HepG2 (cell line): ENCODE results near the gene ITGB2. TPM values are rescaled to one million over a fixed set of nuclear protein-coding genes. Genes with fewer than 3 reads are reported as not detected.

Source experiments
- BCL6 ChIP-seq: IDR thresholded peaks from 2 replicates; pipeline ENCODE4 v1.6.1; 2016; ENCODE audit warnings: missing genetic modification reagents, missing compliant biosample characterization
- CBFB ChIP-seq: sonication (generic); formaldehyde crosslinking; IDR thresholded peaks from 2 replicates; pipeline ENCODE4 v1.4.0; 2020; ENCODE audit warnings: missing genetic modification reagents
- CHD4 ChIP-seq: fragments of 200-600 bp; sonication (generic); IDR thresholded peaks from 2 replicates; pipeline ENCODE4 v1.7.0; 2017; ENCODE audit warnings: mild to moderate bottlenecking, low read length, borderline replicate concordance
- FOSL2 ChIP-seq: sonication (generic); formaldehyde crosslinking; IDR thresholded peaks from 2 replicates; pipeline ENCODE4 v1.4.0; 2020; ENCODE audit warnings: missing genetic modification reagents
- GATAD2A ChIP-seq: IDR thresholded peaks from 2 replicates; pipeline ENCODE4 v1.6.1; 2016
- SOX5 ChIP-seq: IDR thresholded peaks from 2 replicates; pipeline ENCODE4 v1.6.1; 2016; ENCODE audit warnings: borderline replicate concordance
- SOX6 ChIP-seq, 2 experiments: fragments of 450-650 bp in 1 of 2; sonication (generic) in 1 of 2; formaldehyde crosslinking in 1 of 2; IDR thresholded peaks; 2 replicates each; pipeline versions ENCODE4 v1.4.0 to v1.6.1; 2017 to 2020; ENCODE audit warnings: antibody characterized with exemption in 1 of 2, mild to moderate bottlenecking in 1 of 2, missing genetic modification reagents in 1 of 2
- SRSF4 ChIP-seq: fragments of 200-400 bp; formaldehyde crosslinking; IDR thresholded peaks from one replicate; pipeline ENCODE4 v1.6.1; 2018; ENCODE audit warnings: mild to moderate bottlenecking, low read depth, low read length, moderate library complexity; ENCODE audit not compliant: poor library complexity, severe bottlenecking
- ZNF331 ChIP-seq: sonication (generic); formaldehyde crosslinking; IDR thresholded peaks from 2 replicates; pipeline ENCODE4 v1.4.0; 2020; ENCODE audit warnings: missing genetic modification reagents
- ZNF619 ChIP-seq: sonication (generic); formaldehyde crosslinking; IDR thresholded peaks from 2 replicates; pipeline ENCODE4 v1.4.0; 2020; ENCODE audit warnings: mild to moderate bottlenecking, missing genetic modification reagents
- ZNF709 ChIP-seq: sonication (generic); formaldehyde crosslinking; IDR thresholded peaks from 2 replicates; pipeline ENCODE4 v1.5.0; 2020; ENCODE audit warnings: mild to moderate bottlenecking, missing genetic modification reagents
- ZNF839 ChIP-seq: sonication (generic); formaldehyde crosslinking; IDR thresholded peaks from 2 replicates; pipeline ENCODE4 v1.4.0; 2020; ENCODE audit warnings: missing genetic modification reagents, mild to moderate bottlenecking, borderline replicate concordance
- ZSCAN9 ChIP-seq: IDR thresholded peaks from 2 replicates; pipeline ENCODE4 v1.6.1; 2016; ENCODE audit warnings: borderline replicate concordance
- polyA plus RNA-seq, 8 experiments: library from polyadenylated mRNA; depleted of rRNA in 3 of 8; stranded (reverse) in 7 of 8; unstranded in 1 of 8; fragments of >200 nt; fragmentation: Illumina TruSeq in 4 of 8; extraction: Trizol in 4 of 8; gene quantifications; 2 replicates each; pipeline versions ENCODE4 v1.2.1 to v1.2.3, GENCODE V29; 2011 to 2016; ENCODE audit warnings: low read depth in 4 of 8, missing spikeins in 1 of 8, mixed read lengths in 1 of 8; ENCODE audit not compliant: insufficient read depth in 1 of 8
- total RNA-seq, 5 experiments: library from RNA; depleted of rRNA; stranded (reverse); fragments of >200 nt; fragmentation: Illumina TruSeq; extraction: Trizol; gene quantifications; 2 replicates each; pipeline ENCODE4 v1.2.3, GENCODE V29; 2016; ENCODE audit warnings: low read depth in 1 of 5
- TF ChIP-seq, protein P1 (sequence below): sonication (generic); formaldehyde crosslinking; IDR thresholded peaks from 2 replicates; pipeline ENCODE4 v1.8.0; 2022; ENCODE audit warnings: mild to moderate bottlenecking, missing genetic modification reagents, moderate library complexity
- TF ChIP-seq, protein P2 (sequence below): IDR thresholded peaks from 2 replicates; pipeline ENCODE4 v1.6.1; 2016; ENCODE audit warnings: missing genetic modification reagents, missing compliant biosample characterization
- TF ChIP-seq, protein P3 (sequence below): sonication (generic); formaldehyde crosslinking; IDR thresholded peaks from 2 replicates; pipeline ENCODE4 v1.4.0; 2020; ENCODE audit warnings: missing genetic modification reagents
- TF ChIP-seq, protein P4 (sequence below): sonication (generic); formaldehyde crosslinking; IDR thresholded peaks from 2 replicates; pipeline ENCODE4 v1.5.0; 2020; ENCODE audit warnings: missing genetic modification reagents
- TF ChIP-seq, protein P5 (sequence below): sonication (generic); formaldehyde crosslinking; IDR thresholded peaks from 2 replicates; pipeline ENCODE4 v1.4.0; 2020; ENCODE audit warnings: missing genetic modification reagents
- TF ChIP-seq, protein P6 (sequence below): sonication (generic); formaldehyde crosslinking; IDR thresholded peaks from 2 replicates; pipeline ENCODE4 v1.8.0; 2022; ENCODE audit warnings: mild to moderate bottlenecking, missing genetic modification reagents, moderate library complexity

Gene ITGB2
- total and polyA plus RNA-seq, 2 of the 13 experiments (the other 11 are each of a cell fraction or from before 2014, with no cell fraction given), result 4.2 to 18.0 TPM

DNA sequence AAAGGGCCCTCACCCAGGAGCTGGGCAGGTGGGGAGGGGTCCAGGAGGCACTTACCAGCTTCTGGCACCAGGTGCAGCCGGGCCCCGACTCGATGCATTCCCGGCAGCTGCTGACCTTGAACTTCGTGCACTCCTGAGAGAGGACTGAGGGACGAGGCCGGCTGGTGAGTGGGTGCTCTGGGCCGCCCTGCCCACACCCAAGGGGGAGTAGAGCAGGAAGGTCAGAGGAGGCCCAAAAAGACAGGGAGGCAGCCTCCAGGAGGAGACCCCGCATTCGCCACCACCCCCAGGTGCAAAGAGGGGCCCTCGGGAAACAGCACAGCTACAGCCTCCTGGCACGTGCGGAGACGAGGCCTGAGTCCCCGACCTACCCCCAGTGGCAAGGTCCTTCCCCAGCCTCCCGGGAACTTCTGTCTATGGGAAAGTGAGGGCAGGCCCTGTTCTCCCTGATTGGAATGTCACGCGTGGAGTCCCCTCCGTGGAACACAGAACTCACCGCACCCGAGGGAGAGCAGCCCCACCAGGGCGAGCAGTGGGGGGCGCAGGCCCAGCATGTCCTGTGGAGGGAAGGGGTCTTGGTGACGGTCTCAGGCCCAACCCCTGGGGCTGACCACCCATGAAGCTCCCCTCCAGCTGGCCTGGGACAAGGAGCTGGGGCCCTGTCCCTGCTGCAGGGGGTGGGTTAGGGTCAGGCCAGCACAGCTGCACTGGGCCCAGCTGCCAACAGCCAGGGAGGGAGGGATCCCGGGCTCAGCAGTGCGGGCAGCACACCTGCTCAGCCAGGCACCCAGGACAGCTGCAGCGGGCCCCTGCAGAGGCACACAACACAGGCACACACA is 10.3 kb downstream of the ITGB2 start (continued):
- TF ChIP-seq, protein P1, sequence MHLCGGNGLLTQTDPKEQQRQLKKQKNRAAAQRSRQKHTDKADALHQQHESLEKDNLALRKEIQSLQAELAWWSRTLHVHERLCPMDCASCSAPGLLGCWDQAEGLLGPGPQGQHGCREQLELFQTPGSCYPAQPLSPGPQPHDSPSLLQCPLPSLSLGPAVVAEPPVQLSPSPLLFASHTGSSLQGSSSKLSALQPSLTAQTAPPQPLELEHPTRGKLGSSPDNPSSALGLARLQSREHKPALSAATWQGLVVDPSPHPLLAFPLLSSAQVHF (CRISPR knock-in tag), result no peak
- TF ChIP-seq BCL6 (no peak), CHD4 (no peak), SRSF4 (no peak), ZNF331 (CRISPR knock-in tag) (no peak), ZSCAN9 (CRISPR knock-in tag) (no peak), SOX6 (IDR thresholded peaks at IDR 0.05) (no peak), SOX6 (CRISPR knock-in tag; IDR thresholded peaks at IDR 0.05) (0 out of 2 replicates have a peak, but pooled peaks have one; percentile 22), SOX5 (CRISPR knock-in tag) (no peak), GATAD2A (CRISPR knock-in tag) (peak; percentile 79), FOSL2 (CRISPR knock-in tag) (0 out of 2 replicates have a peak, but pooled peaks have one; percentile 38), ZNF709 (CRISPR knock-in tag) (no peak), ZNF619 (CRISPR knock-in tag) (no peak), CBFB (CRISPR knock-in tag) (no peak), ZNF839 (CRISPR knock-in tag) (no peak)
- TF ChIP-seq, protein P2, sequence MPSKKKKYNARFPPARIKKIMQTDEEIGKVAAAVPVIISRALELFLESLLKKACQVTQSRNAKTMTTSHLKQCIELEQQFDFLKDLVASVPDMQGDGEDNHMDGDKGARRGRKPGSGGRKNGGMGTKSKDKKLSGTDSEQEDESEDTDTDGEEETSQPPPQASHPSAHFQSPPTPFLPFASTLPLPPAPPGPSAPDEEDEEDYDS, result no peak
- TF ChIP-seq, protein P3, sequence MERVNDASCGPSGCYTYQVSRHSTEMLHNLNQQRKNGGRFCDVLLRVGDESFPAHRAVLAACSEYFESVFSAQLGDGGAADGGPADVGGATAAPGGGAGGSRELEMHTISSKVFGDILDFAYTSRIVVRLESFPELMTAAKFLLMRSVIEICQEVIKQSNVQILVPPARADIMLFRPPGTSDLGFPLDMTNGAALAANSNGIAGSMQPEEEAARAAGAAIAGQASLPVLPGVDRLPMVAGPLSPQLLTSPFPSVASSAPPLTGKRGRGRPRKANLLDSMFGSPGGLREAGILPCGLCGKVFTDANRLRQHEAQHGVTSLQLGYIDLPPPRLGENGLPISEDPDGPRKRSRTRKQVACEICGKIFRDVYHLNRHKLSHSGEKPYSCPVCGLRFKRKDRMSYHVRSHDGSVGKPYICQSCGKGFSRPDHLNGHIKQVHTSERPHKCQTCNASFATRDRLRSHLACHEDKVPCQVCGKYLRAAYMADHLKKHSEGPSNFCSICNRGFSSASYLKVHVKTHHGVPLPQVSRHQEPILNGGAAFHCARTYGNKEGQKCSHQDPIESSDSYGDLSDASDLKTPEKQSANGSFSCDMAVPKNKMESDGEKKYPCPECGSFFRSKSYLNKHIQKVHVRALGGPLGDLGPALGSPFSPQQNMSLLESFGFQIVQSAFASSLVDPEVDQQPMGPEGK (CRISPR knock-in tag), result peak; percentile 80
- TF ChIP-seq, protein P4, sequence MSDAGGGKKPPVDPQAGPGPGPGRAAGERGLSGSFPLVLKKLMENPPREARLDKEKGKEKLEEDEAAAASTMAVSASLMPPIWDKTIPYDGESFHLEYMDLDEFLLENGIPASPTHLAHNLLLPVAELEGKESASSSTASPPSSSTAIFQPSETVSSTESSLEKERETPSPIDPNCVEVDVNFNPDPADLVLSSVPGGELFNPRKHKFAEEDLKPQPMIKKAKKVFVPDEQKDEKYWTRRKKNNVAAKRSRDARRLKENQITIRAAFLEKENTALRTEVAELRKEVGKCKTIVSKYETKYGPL (CRISPR knock-in tag), result no peak
- TF ChIP-seq, protein P5, sequence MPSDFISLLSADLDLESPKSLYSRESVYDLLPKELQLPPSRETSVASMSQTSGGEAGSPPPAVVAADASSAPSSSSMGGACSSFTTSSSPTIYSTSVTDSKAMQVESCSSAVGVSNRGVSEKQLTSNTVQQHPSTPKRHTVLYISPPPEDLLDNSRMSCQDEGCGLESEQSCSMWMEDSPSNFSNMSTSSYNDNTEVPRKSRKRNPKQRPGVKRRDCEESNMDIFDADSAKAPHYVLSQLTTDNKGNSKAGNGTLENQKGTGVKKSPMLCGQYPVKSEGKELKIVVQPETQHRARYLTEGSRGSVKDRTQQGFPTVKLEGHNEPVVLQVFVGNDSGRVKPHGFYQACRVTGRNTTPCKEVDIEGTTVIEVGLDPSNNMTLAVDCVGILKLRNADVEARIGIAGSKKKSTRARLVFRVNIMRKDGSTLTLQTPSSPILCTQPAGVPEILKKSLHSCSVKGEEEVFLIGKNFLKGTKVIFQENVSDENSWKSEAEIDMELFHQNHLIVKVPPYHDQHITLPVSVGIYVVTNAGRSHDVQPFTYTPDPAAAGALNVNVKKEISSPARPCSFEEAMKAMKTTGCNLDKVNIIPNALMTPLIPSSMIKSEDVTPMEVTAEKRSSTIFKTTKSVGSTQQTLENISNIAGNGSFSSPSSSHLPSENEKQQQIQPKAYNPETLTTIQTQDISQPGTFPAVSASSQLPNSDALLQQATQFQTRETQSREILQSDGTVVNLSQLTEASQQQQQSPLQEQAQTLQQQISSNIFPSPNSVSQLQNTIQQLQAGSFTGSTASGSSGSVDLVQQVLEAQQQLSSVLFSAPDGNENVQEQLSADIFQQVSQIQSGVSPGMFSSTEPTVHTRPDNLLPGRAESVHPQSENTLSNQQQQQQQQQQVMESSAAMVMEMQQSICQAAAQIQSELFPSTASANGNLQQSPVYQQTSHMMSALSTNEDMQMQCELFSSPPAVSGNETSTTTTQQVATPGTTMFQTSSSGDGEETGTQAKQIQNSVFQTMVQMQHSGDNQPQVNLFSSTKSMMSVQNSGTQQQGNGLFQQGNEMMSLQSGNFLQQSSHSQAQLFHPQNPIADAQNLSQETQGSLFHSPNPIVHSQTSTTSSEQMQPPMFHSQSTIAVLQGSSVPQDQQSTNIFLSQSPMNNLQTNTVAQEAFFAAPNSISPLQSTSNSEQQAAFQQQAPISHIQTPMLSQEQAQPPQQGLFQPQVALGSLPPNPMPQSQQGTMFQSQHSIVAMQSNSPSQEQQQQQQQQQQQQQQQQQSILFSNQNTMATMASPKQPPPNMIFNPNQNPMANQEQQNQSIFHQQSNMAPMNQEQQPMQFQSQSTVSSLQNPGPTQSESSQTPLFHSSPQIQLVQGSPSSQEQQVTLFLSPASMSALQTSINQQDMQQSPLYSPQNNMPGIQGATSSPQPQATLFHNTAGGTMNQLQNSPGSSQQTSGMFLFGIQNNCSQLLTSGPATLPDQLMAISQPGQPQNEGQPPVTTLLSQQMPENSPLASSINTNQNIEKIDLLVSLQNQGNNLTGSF (CRISPR knock-in tag), result 0 out of 2 replicates have a peak, but pooled peaks have one; percentile 37
- TF ChIP-seq, protein P6, sequence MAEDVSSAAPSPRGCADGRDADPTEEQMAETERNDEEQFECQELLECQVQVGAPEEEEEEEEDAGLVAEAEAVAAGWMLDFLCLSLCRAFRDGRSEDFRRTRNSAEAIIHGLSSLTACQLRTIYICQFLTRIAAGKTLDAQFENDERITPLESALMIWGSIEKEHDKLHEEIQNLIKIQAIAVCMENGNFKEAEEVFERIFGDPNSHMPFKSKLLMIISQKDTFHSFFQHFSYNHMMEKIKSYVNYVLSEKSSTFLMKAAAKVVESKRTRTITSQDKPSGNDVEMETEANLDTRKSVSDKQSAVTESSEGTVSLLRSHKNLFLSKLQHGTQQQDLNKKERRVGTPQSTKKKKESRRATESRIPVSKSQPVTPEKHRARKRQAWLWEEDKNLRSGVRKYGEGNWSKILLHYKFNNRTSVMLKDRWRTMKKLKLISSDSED (CRISPR knock-in tag), result no peak
